Caco-2 (cell line): Measurements from ENCODE around the gene MBOAT7. TPM values are rescaled to one million over a fixed set of nuclear protein-coding genes. Genes with fewer than 3 reads are reported as not detected.

ENCODE experiments used
- BruUV-seq: library from RNA; stranded (reverse); fragments of 400-500 nt; replicated peaks from 2 replicates; lab custom pipeline; 2021; lab: Mats Ljungman, UMichigan
- CTCF ChIA-PET: fragments of 300-600 bp; sonication (Branson Sonifier 250); formaldehyde crosslinking; loops from one replicate; lab custom pipeline; 2022; ENCODE audit warnings: antibody characterized with exemption; lab: Charles Lee
- POLR2A ChIA-PET: fragments of 300-600 bp; sonication (Branson Sonifier 250); formaldehyde crosslinking; loops from one replicate; lab custom pipeline; 2022; ENCODE audit warnings: antibody characterized with exemption; lab: Charles Lee
- DNase-seq, 2 experiments: peaks; one replicate each; pipeline versions ENCODE4 v3.0.0 to v3.0.0-alpha.2; 2020 to 2022
- H3K27me3 ChIP-seq: replicated peaks from 2 replicates; pipeline ENCODE4 v1.6.0; 2011; ENCODE audit warnings: low read length; ENCODE audit not compliant: control insufficient read depth, insufficient read depth
- H3K36me3 ChIP-seq: 2 replicates; pipeline ENCODE4 v1.5.1; 2011; ENCODE audit warnings: low read length; ENCODE audit not compliant: control insufficient read depth, insufficient read depth
- H3K4me1 ChIP-seq: fragments of 250-450 bp; sonication (Bioruptor Pico); 2 replicates; pipeline ENCODE4 v1.5.1; 2020; ENCODE audit warnings: mild to moderate bottlenecking
- H3K4me3 ChIP-seq: 2 replicates; pipeline ENCODE4 v1.5.1; 2011; ENCODE audit warnings: low read depth, mild to moderate bottlenecking, control low read depth, low read length
- H3K9me3 ChIP-seq: fragments of 250-450 bp; sonication (Bioruptor Pico); 2 replicates; pipeline ENCODE4 v1.5.1; 2020; ENCODE audit warnings: mild to moderate bottlenecking, moderate library complexity
- H3K27ac Mint-ChIP-seq: one replicate; pipeline ENCODE4 v1.8.0; 2022; ENCODE audit warnings: mixed read lengths; ENCODE audit not compliant: unreplicated experiment
- H3K27me3 Mint-ChIP-seq: one replicate; pipeline ENCODE4 v1.8.0; 2022; ENCODE audit warnings: mixed read lengths; ENCODE audit not compliant: insufficient read depth, unreplicated experiment
- H3K36me3 Mint-ChIP-seq: one replicate; pipeline ENCODE4 v1.8.0; 2022; ENCODE audit warnings: mild to moderate bottlenecking, mixed read lengths; ENCODE audit not compliant: insufficient read depth, unreplicated experiment
- H3K4me1 Mint-ChIP-seq: one replicate; pipeline ENCODE4 v1.8.0; 2022; ENCODE audit warnings: low read depth, mixed read lengths; ENCODE audit not compliant: unreplicated experiment
- H3K4me3 Mint-ChIP-seq: one replicate; pipeline ENCODE4 v1.8.0; 2022; ENCODE audit warnings: mild to moderate bottlenecking, moderate library complexity, mixed read lengths; ENCODE audit not compliant: unreplicated experiment
- H3K9me3 Mint-ChIP-seq: one replicate; pipeline ENCODE4 v1.8.0; 2022; ENCODE audit warnings: mixed read lengths; ENCODE audit not compliant: unreplicated experiment
- intact Hi-C: fragments of 100-400 bp; cut with micrococcal nuclease; formaldehyde crosslinking; loops from one replicate; pipeline ENCODE4 v1.10.0; 2022; ENCODE audit not compliant: unreplicated experiment
- total RNA-seq: library from RNA; stranded (reverse); gene quantifications from 2 replicates; pipeline ENCODE4 v1.2.3, GENCODE V29; 2022
- TF ChIP-seq, protein P1 (sequence below), 2 experiments: fragments of 200-600 bp in 1 of 2; IDR thresholded peaks; 1 replicate in 1 of 2; 2 replicates in 1 of 2; pipeline versions ENCODE4 v1.5.1 to v1.8.0; 2011 to 2022; ENCODE audit warnings: antibody characterized with exemption in 1 of 2, control low read depth in 1 of 2, inconsistent platforms in 1 of 2, low read depth in 1 of 2, low read length in 1 of 2, mild to moderate bottlenecking in 1 of 2, moderate library complexity in 1 of 2; ENCODE audit not compliant: insufficient read depth in 1 of 2, severe bottlenecking in 1 of 2, unreplicated experiment in 1 of 2

Gene MBOAT7
- total RNA-seq, 1 experiment from 2014 or later, result 137 TPM

DNA sequence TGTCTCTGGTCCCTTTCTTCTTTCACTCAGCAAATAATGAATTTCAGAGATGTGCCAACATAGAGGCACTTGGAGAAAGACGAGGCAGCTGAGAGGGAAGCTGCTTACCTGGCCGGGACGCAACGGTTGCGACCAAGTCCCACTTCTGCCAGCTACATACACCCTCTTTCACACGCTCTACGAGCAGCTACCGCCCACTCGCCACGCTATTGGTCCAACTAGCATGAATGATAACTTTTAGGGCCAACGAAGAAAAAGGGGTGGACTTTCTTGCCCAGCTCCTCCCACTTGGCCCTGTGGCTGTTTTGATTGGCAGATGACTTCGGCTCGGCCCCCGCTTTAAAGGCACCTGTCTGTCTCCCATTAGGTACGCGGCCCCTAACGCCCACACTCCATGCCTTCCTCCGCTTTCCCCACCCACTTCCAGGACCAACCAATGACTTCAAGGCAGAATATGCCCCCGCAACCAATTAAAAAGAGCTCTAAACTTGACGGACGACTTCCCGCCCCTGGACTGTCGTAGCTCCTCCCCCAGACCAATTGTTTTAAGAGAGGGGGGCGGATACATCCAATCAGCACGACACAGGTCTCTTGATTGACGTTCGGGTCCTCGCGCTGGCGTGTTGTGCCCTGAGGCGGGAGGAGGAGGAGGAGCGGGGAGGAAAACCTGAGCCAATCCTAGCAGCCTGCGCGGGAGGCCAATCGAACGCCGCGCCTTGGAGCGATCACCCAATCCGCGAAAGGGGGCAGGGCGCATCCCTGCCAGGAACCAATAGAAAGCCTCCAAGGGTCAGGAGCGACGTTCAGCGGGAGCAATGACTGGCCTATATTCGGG is 52.3 kb downstream of the MBOAT7 start:
- no peaks in the 10 kb centered on the region for H3K9me3 Mint-ChIP-seq
- intact Hi-C loops, result loop anchor here (1.0 to 5.0 kb wide), 6 partner anchors 22 to 270 kb away; partner anchors contain the start of genes LENG1, MYADM, NDUFA3 and PRPF31
- POLR2A ChIA-PET, result interaction anchor here (0.5 to 2.2 kb wide), 23 partner anchors 9 to 1413 kb away, joined by 3 to 58 read pairs (median 4); partner anchors contain the start of genes LENG1, LENG9, MBOAT7 and MYADM
- Histone ChIP-seq H3K9me3 (no peaks in the 10 kb centered on the region), H3K36me3 (0 out of 2 replicates have a peak, but pooled peaks cover 1% of the 10 kb centered on the region), H3K27me3 (no peaks in the 10 kb centered on the region), H3K4me1 (peaks cover 9% of the 10 kb centered on the region), H3K4me3 (peak overlapping the region; percentile 96)
- H3K4me1 Mint-ChIP-seq, result peaks cover 14% of the 10 kb centered on the region
- CTCF ChIA-PET, result interaction anchor here (0.6 to 1.8 kb wide), 14 partner anchors 14 to 344 kb away, joined by 3 to 16 read pairs (median 5); partner anchors contain the start of genes LENG1, MBOAT7, PRKCG and PRPF31
- DNase-seq, result peak; percentile 100
- H3K4me3 Mint-ChIP-seq, result peak overlapping the region; percentile 88
- no TSS peak for BruUV-seq
- peaks cover 46% of the 10 kb centered on the region for H3K36me3 Mint-ChIP-seq
- no peaks in the 10 kb centered on the region for H3K27me3 Mint-ChIP-seq
- peak overlapping the region; percentile 82 for H3K27ac Mint-ChIP-seq
- TF ChIP-seq, protein P1, sequence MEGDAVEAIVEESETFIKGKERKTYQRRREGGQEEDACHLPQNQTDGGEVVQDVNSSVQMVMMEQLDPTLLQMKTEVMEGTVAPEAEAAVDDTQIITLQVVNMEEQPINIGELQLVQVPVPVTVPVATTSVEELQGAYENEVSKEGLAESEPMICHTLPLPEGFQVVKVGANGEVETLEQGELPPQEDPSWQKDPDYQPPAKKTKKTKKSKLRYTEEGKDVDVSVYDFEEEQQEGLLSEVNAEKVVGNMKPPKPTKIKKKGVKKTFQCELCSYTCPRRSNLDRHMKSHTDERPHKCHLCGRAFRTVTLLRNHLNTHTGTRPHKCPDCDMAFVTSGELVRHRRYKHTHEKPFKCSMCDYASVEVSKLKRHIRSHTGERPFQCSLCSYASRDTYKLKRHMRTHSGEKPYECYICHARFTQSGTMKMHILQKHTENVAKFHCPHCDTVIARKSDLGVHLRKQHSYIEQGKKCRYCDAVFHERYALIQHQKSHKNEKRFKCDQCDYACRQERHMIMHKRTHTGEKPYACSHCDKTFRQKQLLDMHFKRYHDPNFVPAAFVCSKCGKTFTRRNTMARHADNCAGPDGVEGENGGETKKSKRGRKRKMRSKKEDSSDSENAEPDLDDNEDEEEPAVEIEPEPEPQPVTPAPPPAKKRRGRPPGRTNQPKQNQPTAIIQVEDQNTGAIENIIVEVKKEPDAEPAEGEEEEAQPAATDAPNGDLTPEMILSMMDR (IDR thresholded peaks at IDR 0.05; ENCODE audit: insufficient read depth in 1 of 2, low read depth in 1 of 2, low read length in 1 of 2, severe bottlenecking in 1 of 2, unreplicated experiment in 1 of 2), result no peak

DNA sequence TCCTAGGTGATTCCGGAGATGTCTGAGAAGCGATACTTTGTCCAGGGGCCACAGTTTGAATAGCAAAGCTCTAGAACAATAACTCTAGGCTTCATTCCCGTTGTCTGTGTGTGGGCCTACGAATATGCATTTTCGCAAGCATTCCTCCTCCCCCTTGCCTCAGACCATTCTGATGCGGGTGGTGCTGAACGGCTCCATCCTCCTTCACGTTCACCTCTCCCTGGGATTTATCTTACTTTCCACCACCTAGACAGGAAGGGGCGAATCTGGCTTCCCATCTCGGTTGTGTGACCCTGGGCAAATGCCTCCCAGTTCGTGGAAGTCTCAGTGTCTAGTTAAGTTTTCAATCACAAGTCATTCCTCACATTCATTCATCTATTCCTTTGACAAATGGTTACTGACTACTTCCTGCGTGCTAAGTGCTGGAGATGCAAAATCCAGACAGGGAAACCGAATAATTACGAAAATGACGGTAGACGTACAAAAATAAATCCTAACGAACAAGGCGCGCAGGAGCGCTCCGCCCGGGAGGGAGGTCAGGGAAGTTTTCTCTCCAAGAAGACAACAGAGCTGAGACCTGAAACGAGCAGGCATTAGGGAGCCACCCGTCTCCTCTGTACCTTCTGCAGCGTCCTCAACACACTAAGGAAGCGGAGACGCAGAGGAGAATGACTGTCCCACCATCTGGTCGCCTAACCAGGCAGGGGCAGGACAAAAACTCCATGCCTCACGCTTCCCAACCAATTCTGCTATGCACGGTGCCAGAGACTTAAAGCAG is 53.1 kb downstream of the MBOAT7 start:
- CTCF ChIA-PET, result interaction anchor here (0.8 to 1.8 kb wide), 11 partner anchors 15 to 343 kb away, joined by 3 to 16 read pairs (median 6); partner anchors contain the start of genes LENG1, MBOAT7, PRKCG and PRPF31
- H3K36me3 Mint-ChIP-seq, result peaks cover 49% of the 10 kb centered on the region
- TSS peak; percentile 95 for BruUV-seq

More for the DNA sequence above, 53.1 kb downstream of the MBOAT7 start:
- TF ChIP-seq, protein P1 (IDR thresholded peaks at IDR 0.05; ENCODE audit: insufficient read depth in 1 of 2, low read depth in 1 of 2, low read length in 1 of 2, severe bottlenecking in 1 of 2, unreplicated experiment in 1 of 2), result no peak
- Mint-ChIP-seq H3K4me3 (peak overlapping the region; percentile 88), H3K27ac (peak overlapping the region; percentile 82), H3K4me1 (peaks cover 14% of the 10 kb centered on the region), H3K27me3 (no peaks in the 10 kb centered on the region), H3K9me3 (no peaks in the 10 kb centered on the region)
- POLR2A ChIA-PET, result interaction anchor here (0.5 to 2.2 kb wide), 13 partner anchors 12 to 269 kb away, joined by 3 to 58 read pairs (median 7); partner anchors contain the start of genes LENG1, MBOAT7, MYADM and PRPF31
- Histone ChIP-seq H3K9me3 (no peaks in the 10 kb centered on the region), H3K36me3 (peaks cover 1% of the 10 kb centered on the region; the same call in 1 of the 2 replicates), H3K4me1 (peaks cover 9% of the 10 kb centered on the region), H3K4me3 (peak overlapping the region; percentile 44), H3K27me3 (no peaks in the 10 kb centered on the region)
- peak in 1 of 2 experiments; percentile 56 for DNase-seq
- intact Hi-C loops, result loop anchor here (5.0 kb wide), 1 partner anchor 269 kb away; the partner anchor contains the start of gene MYADM
